Stimulated activated CD4-positive, alpha-beta T cell treated with anti-CD3 and anti-CD28 coated beads, Interleukin-15, amount 100 ng/mL, for 24 hours (primary cell): ENCODE measurements around the gene PHKB.
A peak's percentile ranks its signal among the peaks of the same experiment; 100 is the strongest.
"Not testable (repeated sequence)": the region's sequence is repeated elsewhere in the genome, so short reads cannot be mapped to it uniquely, and the experiment has no call there.

Experiments
- DNase-seq: peaks from one replicate; pipeline ENCODE4 v3.0.0-alpha.2; 2020

PHKB gene

DNA sequence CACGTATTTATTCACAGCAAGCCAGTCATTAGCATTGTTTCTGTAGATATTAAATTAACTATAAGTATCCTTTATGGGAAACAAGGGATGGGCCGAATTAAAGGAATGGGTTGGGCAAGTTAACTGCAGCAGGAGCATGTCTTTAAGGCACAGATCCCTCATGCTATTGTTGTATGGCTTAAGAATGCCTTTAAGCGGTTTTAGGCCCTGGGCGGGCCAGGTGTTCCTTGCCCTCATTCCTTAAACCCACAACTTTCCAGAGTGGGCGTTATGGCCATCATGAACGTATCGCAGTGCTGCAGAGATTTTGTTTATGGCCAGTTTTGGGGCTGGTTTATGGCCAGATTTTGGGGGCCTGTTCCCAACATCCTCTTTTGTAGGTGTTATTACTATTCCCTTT, 9.1 kb downstream of the PHKB start:
- DNase-seq, result no peak

DNA sequence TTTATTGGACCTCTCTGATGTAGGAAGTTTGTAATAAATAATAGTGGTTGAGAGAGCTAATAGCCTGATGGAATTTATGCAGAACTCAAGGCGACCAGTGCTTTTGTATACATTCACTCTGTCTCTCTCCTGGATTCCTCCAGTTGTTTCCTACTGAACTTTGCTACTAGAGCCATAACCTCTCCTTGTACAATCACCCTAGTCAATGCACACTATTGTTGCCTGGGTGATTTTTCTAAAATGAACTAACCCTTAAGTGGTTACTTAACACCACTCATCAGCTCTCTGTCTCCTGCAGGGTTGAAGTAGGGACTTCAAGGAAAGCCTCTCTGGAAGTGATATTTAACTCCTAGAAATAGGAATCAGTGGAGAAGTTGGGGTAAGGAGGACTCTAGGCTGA, 9.7 kb downstream of the PHKB start:
- no peak for DNase-seq

DNA sequence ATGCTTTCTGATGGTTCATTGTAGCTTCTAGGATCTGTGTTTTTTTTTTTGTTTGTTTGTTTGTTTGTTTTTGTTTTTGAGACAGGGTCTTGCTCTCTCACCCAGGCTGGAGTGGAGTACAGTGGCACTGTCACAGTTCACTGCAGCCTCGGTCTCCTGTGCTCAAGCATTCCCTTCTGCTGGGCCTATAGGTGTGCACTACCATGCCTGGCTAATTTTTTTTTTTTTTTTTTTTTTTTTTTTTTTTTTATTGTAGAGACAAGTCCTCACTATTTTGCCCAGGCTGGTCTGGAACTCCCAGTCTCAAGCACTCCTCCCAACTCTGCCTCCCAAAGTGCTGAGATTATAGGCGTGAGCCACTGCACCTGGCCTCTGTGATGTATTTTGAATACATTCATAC, 11.9 kb downstream of the PHKB start:
- not testable (repeated sequence) for DNase-seq

DNA sequence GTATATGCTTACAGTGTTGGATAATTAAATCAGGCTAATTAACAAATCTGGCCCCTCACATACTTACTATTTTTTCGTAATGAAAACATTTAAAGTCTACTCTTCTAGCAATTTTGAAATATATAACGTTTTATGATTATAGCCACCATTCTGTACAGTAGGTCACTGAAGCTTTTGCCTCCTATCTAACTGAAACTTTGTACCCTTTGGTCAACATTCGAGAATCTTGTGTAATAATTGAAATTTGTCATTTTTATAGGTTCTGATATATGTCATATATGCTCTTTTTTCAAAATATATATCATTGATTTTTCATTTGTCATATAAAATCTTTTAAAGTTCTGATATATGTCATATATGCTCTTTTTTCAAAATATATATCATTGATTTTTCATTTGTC, 12.7 kb downstream of the PHKB start:
- no peak for DNase-seq

DNA sequence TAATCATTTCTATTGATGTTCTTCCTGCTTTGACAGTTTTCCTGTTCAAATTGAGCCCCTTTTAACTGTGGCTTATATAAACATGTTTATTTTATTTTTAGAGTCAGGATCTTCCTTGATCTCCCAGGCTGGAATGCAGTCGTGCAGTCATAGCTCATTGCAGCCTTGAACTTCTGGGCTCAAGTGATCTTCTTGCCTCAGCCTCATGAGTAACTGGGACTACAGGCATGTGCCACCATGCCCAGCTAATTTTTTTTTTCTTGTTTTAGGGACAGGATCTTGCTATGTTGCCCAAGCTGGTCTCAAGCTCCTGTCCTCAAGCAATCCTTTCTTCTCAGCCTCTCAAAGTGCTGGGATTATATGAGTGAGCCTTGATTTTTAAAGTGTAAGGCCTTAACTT, 14.7 kb downstream of the PHKB start:
- DNase-seq, result no peak

DNA sequence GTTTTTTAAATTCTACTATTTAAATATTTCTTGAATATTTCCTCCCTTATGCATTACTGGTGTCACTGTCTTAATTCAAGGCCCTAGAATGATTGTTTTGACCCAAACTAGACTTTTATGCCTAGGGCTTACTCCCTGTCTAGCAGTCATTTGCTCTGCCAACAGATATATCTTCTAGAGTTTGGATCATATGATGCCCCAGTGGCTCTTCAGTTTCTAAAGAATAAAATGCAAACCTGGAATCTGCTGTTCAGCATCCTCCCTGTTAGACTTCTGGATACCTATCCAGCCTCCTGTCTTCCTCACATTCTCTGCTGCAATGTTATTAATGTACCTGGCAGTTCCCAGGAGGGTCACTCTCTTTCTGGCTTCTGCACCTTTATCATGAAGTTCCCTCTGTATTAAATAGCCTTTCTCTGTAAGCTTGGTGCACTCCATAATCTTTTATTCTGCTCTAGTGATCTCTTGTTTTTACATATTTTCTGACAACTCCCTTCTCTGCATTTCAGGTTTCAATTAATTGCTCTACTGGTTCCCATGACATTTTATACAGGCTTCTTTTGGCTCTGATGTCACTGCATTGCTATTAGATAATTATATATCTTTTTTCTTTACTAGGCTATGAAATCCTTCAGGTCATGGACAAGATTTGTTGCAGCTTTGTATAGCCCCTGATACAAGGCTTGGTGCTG, 15.7 kb downstream of the PHKB start:
- no peak for DNase-seq

DNA sequence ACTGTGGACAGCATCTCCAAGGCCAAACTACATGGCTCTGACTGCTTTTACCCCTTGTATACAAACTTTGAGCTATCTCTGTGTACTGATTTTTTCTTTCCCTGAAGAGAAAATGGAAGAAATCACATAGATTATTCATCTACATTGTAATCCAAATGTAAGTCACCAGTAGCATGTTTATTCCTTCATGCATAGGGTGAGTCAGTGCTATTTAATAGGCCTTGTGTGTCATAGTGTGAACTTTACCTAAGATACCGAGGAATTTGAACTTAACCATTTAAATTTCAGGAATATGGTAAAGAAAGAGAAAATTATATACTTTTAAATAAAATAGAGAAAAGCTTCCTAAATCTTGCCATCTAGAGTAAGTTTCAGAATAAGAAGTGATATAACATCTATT, 16.5 kb downstream of the PHKB start:
- no peak for DNase-seq

DNA sequence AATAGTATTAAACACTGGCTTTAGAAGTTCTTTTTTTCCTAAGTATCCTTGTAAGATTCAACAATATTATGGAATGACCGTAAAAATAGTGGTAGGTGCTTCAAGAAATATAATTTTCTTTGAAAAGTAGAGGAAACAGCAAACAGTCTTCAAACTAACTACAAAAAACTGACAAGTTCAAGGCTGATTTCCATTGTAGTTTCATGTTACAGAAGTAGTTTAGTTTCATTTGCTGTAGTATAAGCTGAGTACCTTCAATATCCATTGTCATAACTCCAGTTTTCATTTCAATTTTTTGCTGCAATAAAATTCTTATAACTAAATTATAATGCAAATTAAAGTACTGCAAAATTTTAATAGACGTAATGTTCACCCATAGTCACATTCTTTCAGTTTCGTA, 19.3 kb downstream of the PHKB start:
- no peak for DNase-seq

DNA sequence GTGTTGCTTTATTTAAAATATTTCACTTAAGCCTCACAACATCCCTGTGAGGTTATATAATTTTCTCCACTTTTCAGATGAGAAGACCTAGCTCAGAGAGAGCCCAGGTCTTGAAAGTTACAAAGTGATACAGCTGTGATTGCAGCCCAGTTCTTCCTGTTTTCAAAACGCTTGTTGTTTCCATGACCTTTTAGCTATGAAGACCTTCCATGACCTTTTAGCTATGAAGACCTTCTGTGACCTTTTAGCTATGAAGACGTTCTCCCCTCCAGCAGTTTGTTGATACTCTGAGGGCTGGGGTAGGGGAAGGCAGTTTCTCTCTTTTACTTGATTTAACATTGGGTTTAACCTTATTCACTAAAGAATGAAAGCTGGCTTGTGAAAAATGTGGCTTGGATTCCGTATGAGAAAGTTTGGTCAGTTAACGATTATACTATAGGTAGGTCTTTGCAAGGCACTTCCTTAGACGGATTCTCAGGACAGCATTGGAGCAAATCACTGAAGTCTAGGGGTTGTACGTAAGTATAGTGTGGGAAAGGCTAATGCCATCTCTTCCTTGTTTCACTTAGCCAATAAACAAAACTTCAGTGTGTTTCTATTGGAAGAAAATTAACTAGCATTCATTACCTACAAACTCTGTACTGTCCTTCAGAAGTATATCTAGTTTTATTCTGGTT, 20.7 kb downstream of the PHKB start:
- DNase-seq, result no peak

DNA sequence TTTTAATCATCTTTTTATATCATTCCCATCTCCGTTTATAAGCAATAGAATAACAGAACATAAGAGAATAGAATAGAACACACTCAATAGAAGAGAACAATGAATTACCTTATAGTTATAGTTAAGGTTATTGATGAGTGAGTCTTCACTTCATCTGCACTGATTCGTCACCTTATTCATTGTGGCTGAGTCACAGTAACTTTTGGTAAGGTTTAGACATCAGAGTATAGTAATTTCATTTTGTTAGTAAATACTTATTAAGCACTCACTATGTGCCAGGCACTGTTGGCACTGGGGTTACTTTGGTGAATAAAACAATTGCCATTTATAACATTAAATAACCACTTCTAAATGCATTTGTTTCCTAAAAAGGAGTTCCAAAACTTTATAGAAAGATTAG, 22.5 kb downstream of the PHKB start:
- DNase-seq, result no peak

DNA sequence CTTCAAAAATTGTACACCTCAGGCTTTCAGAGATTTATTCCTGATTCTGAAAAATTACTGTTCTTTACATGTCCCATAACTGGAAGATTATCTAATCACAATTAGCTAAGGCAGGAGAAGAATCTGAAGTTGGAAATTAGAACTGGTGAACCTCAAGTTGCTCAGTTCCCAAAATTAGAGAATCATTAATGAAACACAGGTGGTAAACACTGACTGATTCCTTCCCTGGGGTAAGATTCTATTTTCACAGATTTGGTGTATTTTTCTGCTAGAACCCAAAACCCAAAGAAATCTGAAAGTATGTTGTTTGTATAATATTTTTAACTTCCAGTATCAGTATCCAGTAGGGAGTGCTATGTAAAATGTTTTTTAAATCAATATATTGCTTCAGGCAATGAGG, 25.7 kb downstream of the PHKB start:
- DNase-seq, result no peak

DNA sequence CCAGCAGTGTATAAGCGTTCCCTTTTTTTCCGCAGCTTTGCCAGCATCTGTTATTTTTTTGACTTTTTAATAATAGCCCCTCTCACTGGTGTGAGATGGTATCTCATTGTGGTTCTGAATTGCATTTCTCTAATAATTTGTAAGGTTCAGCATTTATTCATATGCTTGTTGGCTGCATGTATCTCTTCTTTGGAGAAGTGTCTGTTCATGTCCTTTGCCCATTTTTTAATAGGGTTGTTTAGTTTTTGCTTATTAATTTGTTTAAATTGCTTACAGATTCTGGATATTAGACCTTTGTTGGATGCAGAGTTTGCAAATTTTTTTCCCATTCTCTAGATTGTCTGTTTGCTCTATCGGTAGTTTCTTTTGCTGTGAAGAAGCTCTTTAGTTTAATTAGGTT, 26.9 kb downstream of the PHKB start:
- no peak for DNase-seq

DNA sequence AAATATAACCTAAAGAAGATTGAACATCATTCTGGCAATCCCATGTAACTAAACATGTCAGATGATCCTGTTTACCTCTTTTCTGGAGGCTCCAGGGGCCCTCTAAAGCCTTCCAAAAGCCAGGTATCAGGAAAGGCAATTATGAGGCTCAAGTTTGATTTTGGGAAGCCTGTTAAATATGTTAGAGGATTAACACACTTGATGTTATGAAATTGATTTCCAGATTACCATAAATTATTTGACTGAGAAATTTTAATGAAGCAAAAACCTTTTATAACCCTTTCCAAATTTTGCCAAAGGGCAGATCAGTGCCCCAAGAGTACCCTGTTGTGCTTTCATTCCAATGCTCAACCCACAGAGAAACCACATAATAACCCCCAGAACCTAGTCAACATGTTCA, 29.3 kb downstream of the PHKB start:
- no peak for DNase-seq

DNA sequence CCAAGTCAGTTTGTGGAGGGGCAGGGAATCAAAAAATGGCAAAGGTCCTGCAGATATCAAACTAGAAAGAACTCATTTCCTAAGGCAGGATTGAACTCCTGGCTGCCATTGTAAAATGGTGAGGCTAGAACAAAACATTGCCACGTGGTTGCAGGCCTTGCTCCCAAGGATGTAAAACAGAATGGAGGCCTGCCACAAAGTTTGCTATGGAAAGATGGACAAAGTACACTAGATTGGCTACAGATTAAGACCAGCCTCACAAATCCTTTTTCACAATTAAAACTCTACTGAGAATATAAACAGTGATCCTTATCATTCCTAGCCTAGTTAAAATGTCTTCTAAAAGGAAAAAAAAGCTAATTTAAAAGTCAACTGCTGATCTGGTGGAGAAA, 30.9 kb downstream of the PHKB start:
- no peak for DNase-seq

DNA sequence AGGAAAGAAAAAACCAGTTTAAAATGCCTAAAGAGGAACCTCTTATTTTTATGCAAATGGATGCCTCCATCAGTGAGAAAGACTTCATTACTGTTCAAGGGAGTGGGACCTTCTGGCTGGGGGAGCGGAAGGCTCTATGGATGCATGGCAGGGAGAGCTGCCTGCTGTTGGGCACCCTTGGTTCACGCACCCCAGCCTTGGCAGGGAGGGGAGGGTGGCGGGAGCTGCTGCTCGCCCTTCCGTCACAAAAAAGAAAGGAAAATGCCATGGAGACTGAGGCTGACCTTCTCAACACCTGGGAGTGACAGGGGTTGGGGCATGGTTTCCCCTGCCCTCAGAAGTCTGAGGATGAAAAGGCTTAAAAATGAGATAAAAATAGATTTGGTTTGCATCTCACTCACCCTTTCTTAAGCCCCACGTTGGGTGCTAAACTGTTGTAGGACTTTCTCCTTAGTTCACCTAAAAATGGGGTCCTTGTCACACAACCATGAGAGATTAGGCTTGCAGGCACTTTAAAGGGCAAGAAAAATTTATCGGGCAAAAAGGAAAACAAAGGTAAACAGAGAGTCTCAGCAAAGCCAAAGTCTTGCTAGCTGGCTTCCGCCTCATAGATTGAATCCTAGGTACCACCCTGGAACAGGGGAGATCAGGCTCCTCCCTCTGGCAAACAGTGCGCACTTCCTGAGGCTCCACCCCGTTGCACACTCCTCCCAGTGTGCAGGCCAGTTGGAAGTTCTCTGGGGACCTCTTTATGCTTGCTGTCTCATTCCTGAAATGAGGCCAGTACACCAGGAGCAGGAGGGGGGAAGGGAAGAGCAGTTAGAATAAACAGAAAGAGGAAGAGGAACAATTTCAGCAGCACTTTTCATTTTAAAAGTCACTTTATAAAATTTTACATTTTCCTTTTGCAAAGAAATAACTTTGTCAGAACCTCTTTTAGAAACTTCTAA, 31.6 kb downstream of the PHKB start:
- DNase-seq, result peak; percentile 38

DNA sequence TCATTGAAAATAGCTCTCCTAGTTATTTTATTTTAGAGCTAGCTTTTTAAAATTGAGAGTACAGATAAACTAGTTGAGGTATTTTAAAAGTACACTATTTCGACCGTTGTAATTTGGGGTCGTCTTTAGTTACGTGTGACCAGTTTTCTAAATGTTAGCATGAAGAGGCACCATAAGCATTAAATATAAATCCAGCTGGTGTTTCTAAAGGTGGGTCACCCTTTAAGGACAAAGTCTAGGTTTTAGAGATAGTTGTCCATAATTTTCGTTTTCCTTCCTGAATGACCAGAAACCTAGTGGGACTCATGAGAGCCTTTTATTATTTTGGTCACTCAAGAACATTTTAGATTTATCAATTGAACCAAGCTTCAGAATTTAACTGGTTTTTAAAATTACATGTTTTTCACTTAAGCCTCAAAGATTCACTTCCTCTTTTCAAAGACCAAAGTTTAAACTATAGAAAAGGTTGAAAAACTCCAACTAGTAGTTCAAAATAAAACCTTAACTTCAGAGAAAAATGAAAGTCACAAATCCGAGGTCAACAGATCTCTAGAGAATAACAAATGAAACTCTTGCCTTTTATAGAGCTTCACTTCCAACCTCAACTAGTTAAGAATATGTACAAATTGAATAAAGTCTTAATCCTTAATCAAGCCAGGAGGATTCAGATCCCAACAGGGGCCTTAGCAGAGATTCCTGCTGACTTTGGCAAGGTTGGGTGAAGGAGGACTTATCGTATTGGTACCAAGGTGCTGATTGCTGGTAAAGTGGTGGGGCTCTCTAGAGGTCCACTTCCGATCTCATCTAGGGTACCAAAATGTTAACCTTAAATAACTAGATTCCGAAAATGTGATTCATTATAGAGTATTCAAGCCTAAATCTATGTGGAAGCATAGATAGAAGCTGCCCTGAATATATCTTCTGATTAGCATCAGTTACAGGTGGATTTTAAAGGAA, 32.5 kb downstream of the PHKB start:
- DNase-seq, result no peak

DNA sequence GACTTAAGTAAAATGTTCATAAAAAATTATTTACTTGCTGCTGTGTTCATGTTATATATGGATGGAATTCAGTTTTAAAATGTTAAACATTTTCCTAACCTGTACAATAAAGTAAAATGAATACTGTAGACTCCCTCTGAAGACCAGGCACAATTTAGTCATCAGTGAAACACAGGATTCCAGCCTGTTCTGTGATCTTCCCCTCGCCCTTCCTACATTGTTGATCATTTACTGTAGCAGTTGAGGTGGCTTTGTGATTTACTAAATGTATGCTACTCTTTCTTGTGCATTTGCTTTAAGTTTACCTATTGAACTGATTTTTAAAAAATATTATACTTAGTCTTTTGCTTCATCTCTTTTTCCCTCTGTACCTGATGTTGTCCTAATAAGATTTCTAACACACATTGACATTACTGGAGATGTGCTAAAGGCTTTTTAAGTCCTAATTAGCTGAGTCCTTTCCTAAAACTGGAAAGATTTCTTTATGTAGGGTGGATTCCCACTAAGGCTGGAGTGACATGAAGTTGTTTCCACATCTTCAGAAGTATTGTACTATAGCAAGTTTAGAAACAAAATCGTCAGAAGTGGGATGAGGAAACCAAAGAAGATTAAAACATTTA, 38.1 kb downstream of the PHKB start:
- DNase-seq, result no peak

DNA sequence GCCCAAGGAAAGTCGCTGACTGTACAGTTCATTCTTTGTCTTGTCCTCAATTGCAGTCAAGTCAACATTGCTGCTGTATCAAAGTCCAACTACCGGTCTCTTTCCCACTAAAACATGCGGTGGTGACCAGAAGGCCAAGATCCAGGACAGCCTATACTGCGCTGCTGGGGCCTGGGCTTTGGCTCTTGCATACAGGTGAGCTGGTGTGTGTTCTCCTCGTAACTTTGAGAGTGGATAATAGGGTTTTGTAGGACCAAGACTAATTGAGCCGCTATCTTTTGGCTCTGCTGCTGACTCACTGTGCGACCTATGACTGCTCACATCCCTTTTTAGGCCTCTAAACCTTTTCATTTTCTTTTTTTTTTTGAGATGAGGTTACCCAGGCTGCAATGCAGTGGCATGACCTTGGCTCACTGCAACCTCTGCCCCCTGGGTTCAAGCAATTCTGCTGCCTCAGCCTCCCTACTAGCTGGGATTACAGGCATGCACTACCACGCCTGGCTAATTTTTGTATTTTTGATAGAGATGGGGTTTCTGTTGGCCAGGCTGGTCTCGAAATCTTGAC, 38.7 kb downstream of the PHKB start:
- no peak for DNase-seq

DNA sequence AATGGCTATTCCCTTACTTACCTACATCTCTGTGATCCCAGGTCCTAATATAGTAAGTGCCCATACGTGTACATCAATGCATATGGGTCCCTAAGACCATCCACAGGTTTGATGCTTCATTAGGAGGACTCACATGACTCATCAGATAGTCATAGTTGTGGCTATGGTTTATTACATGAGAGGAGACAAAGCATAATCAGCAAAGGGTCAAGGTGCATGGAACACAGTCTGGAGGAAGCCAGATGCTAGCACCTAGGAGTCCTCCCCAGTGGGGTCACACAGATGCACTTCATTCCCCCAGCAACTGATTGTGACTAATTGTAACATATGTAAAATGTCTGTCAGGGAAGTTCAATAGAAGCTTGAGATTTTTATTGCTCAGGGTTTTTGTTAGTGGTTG, 42.8 kb downstream of the PHKB start:
- no peak for DNase-seq

DNA sequence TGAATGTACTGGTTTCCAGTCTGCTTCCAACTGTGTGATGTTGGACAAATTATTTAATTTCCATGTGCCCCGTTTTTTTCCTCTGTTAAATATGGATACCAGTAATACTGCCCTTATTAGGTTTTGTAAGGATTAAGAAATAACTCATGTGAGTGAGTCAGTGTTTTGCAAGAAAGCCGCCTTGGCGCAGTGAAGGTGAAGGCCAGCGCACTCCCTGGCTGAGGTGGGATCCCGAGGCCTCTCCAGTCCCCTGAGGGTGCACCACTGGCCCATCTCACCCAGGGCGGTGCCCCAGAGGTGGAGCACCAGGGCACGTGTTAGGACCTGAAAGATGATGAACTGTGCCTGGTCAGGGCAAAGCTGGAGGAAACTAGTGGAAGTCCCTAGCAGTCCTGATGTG, 43.5 kb downstream of the PHKB start:
- no peak for DNase-seq

DNA sequence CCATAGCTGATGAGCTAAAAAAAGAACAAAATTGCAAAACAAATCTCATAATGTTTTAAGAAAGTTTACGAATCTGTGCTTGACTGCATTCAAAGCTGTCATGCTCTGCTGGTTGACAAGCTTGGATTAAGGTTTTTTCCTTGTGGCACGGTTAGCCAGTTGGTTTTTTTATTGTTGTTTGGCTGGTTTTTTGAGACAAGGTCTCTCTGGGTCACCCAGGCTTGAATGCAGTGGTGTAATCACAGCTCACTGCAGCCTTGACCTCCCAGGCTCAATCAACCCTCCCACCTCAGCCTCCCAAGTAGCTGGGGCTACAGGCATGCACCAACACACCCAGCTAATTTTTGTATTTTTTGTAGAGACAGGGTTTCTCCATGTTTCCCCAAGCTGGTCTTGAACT, 45.7 kb downstream of the PHKB start:
- no peak for DNase-seq

DNA sequence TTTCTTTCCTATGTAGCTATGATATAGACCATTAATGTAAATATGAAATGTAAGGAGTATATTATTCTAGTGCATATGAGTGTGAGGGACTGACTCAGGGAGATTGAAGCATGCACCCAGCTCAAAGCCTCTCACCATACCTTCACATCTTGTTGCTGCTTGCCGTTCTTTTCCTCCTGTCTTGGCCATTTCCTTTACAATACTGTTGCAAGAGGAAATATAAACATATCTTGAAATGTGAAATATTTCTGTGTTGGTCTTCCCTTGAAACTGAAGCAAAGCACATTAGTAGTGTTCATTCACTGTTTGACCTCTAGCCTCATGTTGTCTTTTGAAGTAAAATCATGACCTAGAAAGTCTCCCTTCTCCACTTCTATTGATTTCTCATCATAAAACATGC, 46.6 kb downstream of the PHKB start:
- no peak for DNase-seq
